ENCODE data around the gene BACE2.
"Not testable (repeated sequence)": the region's sequence is repeated elsewhere in the genome, so short reads cannot be mapped to it uniquely, and the experiment has no call there.

Gene BACE2

DNA sequence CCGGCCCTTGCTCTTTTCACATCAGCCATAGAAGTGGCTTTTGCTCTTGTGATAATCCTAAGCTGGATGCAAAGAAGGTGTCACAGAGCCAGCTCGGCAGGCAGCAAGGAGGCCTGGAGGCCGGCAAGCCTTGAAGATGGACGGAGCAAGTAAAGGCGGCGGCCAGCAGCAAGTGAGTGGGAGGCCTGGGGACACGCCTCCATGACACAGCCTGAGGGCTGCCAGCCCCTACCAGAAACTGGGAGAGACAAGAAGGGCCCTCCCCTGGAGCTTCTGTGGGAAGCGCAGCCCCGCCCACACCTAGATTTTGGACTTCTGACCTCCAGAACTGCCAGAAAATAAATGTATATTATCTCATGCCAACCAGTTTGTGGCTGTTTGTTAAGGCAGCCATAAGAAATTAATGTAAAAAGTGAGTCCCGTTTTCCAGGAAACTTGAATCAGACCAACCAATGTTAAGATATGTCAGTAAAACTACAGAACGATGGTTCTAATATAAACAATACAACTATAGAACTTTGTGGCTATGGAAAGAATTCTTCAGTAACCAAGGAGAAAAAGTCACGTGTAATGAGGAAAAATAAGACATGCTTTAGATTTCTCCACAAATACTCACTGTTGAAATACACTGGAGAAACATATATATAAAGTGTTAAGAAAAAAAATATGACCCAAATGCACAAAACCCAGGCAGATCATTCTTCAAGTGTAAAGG is 49.9 kb downstream of the BACE2 start:
- no peak for DNase-seq

DNA sequence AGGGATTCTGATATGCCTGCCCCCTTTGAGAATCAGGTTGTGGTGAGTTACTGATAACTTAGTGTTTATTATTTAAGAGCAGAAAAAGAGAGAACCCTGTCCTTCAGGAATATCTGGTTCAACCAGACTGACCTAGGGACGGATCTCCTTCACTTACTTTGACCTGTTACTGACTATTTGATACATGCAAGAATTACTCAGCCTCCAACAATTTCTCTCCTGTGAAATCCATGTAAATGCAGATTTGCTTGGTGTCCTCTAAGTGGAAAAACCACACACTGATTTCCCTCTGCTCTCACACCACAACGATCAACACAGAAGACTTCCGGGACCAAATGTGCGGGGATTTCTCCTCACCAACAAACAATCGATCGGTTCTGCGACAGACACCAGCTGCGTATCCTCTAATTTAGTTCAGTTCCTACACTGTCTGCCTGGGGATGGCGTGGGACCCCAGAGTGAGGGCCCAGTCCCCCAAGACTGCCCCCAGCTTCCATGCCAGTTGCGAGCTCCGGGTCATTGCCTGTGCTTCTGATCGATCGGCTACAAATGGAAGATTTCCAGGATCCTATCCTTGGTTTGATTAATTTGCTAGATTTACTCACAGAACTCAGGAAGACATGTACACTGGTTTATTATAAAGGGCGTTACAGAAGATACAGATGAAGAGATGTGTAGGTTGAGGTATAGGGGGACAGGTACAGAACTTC is 51.7 kb downstream of the BACE2 start:
- DNase-seq: no peak

DNA sequence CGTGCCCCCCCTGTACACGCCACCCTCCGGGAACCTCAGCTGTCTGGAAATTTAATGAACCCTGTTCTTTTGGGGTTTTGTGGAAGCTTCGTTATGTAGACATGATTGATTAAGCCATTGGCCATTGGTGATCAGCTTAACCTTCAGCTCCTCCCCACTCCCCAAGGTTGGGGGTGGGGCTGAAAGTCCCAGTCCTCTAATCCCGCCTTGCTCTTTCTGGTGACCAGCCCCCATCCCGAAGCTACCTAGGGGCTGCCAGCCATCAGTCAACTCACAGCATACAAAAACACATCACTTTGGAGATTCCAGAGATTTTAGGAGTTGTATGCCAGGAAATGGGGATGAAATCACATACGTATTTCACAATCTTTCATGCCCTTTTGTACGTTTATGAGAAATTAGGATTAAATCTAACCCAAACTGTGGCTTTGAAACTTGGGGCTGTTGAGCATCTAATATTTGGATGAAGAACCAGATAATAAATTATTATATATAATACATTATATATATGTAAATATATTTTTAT is 52.3 kb downstream of the BACE2 start:
- DNase-seq: no peak

DNA sequence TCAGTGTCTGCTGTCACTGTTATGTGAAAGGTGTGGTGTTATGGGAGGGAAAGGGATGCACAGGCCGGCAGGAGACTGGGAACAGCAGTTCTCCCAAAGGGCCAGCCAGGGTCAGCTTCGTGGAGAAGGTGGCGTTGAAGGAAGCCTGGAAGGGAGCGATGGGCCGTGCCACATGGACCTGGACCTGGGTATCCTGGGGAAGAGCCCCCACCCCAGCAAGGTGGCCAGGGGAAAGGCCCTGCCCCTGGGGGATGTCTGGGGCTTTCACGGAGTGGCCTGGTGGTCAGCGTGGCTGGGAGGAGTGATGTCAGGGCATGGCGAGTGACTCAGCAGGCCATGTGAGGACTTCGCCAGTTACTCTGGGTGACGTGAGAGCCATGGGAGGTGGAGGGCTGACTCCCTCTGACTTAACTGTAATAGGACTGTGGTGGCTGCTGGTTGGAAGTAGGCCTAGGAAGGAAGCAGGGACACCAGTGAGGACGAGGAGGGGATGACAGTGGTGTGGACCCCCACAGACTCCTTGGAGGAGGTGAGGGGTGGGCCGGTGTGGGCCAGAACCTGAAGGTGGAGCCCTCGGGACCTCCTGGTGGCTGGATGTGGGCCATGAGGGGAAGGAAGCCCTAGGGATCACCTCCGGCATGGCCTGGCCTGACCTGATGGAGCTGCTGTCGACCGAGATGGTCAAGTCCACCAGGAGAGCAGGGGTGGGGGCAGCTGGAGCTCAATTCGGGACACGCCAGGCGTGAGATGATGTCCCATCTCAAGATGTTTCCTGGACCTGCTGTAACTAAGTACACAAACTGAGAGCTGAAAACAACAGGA is 54.5 kb downstream of the BACE2 start:
- no peak for DNase-seq

DNA sequence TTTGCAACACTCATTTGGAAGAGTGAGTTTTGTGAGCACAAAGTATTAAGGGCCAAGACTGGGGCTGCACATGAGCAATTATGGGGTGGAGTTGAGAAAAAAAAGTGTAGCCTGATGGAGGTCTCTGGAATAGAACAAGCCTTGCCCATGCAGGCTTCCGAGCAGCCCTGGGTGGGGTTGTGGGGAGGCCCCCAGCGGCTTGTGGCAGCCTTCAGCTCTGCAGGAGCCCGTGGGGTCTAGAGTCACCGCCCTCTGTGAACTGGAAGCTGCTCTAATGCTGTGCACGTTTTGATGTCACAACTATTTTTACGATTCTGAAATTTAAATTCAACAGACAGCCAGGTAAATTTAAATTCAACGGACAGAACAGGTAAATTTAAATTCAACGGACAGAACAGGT is 58.9 kb downstream of the BACE2 start:
- DNase-seq: no peak

DNA sequence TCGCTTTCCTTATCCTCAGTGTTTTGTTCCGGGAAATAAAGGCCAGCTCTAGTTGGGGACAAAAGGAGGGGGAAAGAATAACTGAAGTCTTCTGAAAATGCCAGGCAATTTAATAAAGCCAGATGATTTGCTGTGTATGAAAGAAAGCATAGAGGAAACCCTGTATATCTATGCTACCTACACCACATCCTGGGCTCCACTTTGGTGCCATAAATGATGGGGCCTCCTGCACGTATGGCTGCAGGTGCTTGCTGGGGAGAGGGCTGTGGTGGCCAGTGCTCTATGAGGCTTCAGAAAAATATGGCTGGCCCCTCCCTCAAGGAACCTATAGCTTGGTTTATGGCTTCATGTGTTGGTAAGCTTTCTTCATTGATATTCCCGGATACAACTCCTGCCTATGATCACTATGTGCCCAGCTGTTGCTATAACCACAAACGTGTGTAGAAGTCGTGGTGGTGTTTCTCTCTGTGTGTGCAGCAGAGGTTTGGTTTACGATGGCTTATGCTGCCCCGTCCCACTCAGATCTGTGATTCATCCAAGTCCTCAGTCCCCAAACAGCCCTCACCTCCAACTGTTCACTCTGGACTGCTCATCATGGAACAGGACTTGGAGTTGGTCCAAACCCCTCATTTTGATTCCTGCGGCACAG is 59.5 kb downstream of the BACE2 start:
- DNase-seq: no peak

DNA sequence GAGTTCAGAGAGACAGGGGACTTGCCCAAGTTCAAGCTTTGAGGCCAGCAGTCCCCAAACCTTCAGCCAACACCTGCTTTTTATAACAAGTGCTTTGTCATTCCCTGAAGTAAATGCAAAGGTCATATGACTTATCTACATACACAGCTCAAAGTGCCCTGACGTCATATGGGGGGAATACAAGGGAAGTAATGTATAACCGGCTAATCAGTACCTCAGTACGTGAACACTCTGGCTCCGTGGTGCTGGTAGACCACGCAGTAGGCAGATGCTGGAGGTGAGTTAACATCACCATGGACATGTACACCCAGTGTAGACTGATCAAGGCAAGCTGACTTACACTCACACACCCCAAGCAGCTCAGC is 60.0 kb downstream of the BACE2 start:
- no peak for DNase-seq

DNA sequence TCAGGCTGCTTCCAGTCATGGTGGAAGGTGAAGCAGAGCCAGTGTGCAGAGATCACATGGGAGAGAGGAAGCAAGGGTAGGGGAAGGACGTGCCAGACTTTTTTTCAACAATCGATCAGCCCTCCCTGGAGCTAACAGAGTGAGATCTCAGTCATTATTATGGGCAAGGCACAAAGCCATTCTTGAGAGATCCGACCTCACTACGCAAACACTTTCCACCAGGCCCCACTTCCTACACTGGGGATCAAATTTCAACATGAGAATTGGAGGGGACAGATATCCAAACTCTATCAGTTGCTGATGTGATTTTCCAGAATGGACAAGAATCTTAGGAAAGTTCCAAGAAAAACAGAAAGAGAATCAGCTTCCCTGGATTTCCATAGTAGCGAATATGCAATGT is 60.5 kb downstream of the BACE2 start:
- DNase-seq: no peak

DNA sequence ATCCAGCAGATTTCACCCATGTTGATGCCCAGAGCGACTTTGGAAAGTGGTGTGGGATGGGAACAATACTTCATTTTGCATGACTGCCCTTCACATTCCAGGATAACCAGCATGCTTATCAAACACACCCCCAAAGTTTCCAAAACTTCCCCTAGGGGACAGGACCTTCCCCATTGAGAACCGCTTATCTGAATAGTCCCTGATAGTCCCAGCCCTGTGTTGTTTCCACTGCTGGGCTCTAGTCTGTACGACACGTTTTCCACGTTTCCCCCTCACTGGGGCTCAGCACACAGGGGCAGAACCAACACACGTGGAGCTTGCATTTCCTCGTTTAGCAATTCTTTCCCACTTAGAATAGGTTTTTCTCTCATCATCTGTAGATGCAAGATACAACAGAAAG is 61.0 kb downstream of the BACE2 start:
- no peak for DNase-seq

DNA sequence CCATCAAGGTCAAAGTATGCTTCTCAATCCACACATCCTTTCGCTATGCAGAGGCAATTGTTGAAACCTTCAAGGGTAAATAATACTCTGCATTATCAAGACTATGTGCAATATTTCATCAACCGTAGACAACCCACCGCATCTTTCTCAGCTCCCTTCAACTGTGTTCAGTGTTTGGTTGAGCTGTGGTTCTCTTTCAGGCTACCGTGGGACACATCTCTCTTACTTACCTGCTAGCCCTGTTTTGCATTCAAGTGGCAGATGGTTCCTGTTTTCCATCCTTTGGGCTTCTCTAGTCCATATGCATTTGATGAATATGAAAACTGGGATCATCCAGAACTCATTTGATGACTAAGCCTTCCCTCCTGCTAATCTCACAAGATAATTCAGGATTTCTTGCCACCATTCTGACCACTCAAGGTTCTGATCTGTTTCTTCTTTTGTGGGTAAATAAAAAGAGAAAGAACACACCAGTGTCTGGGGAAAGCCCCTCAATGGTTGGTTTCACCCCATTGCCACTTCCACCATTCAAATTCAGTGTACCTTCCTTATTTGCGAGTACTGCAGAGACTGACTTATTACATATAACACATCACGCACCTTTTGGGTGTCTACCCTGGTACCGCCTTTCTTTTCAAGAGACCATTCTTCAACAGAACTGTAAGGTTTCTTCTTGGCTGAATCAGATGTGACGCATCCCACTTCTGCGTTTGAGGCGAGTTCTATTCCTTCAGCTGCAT is 61.7 kb downstream of the BACE2 start:
- no peak for DNase-seq

DNA sequence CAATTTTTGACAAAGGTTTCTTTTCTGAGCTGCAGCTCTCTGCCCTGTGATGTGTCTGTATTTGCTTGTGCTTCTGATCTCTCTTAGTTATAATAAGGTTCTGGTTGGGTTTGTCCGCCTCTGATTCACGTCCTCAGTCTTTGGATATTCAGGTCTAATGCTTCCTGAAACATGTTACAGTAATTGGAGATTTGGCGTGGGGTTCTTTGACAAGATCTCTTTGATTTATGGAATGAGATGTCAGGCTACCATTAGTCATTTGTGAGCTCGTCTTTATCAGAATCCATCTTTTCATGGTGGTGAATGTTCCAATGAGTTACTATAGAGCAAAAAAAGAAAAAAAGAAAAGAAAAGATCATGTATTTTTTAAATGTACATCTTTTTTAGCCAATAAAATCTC is 62.5 kb downstream of the BACE2 start:
- no peak for DNase-seq

DNA sequence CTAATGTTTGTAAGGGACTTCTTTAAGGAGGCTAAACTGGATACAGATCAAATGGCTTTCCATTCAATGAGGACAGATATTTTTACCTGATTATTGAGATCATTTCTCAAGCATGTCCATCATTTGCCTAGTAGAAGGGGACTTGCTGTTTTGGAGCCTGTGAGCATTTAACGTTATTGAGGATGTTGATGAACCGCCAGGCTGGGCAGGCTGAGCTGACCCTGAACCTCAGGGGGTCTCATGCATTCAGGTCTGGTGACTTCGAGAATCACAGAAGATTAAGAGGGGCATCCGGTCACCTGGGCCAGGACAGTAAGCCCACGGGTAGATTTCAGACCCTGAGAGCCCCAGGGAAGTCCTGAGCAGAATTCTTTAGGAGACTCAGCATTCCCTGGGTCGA is 63.1 kb downstream of the BACE2 start:
- DNase-seq: no peak

DNA sequence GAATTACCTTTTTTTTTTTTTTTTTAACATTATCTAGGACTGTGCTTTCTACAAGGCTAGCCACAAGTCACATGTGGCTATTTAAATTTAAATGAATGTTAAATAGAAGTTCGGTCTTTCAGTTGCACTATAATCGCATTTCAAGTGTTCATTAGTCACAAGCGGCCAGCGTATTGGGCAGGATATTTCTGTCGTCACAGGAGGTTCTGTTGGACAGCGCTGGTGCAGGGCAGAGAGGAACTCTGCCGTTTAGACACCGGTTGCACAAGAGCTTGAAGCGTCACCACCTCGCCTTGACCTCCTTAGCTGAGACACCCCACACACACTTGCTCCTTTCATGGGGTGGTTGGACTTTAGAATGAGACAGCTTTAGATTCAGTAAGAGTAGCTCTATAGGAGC is 64.1 kb downstream of the BACE2 start:
- no peak for DNase-seq

DNA sequence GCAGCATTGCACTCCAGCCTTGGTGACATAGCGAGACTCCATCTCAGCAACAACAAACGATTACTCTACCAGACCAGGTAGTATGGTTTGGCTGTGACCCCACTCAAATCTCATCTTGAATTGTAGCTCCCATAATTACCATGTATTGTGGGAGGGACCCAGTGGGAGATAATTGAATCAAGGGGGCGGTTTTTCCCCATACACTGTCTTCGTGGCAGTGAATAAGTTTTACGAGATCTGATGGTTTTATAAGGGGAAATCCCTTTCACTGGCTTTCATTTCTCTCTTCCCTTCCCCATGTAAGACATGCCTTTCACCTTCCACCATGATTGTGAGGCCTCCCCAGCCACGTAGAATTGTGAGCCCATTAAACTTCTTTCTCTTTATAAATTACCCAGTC is 66.0 kb downstream of the BACE2 start:
- DNase-seq: no peak

DNA sequence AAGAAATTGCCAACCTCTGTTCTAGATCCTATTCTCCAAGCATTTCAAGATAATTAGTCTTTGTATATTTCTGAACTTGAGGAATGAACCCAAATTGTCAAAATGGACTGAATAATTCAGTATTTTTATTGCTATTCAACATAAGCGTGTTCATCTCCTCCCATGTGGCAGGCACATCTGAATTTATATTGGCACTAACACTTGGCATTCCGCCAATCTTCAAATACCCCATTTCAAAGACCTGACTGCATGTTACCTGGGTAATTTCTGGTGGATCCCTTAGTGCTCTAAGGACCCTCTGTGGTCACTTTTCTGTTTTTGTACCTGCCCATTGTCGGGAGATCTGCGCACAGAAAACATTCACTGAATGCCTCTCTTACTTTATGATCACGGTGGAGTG is 66.6 kb downstream of the BACE2 start:
- DNase-seq: no peak

DNA sequence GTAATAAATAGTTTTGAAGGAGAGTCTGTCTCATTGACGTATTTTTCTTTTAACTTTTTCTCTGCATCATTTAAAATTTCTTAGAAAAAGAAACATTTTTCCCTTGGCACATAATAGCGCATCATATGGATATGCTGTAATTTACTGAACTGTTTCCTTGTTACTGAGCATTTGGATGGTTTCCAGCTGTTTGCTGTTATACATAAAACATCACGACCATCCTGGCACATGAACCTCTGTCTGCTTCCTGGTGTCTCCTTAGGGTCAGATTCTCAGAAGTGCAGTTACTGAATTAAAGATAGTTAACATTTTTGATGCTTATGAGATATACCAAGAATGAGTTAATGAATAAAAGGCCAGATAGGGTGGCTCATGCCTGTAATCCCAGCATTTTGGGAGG is 67.2 kb downstream of the BACE2 start:
- no peak for DNase-seq

DNA sequence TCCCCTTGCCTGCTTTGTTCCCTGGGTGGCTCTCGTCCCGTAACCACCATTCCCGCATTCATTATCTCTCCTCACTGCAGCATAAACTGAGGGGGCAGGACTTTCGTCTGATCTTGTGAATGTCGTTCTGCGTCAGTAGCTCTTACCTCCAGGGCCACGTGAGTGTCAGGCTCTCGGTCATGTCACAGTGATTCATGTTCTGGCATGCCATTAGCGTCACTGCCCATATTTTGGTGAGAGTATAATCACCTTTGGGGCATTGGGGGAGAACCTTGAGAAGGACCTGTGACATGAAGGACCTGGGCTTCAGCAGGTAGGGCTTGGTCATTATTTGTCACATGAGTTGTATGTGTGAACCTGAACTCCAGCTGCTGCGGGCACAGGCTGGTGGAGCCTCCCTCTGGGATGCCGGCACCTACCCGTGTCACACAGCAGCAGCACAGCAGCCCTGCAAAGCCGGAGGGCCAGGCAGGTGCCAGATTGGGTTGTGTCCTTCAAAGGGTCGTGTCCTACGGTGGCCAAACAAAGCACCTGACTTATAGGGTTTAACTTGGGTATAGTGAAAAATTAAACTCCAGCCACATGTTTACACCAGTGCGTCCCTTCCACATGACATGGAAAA is 68.5 kb downstream of the BACE2 start:
- no peak for DNase-seq

DNA sequence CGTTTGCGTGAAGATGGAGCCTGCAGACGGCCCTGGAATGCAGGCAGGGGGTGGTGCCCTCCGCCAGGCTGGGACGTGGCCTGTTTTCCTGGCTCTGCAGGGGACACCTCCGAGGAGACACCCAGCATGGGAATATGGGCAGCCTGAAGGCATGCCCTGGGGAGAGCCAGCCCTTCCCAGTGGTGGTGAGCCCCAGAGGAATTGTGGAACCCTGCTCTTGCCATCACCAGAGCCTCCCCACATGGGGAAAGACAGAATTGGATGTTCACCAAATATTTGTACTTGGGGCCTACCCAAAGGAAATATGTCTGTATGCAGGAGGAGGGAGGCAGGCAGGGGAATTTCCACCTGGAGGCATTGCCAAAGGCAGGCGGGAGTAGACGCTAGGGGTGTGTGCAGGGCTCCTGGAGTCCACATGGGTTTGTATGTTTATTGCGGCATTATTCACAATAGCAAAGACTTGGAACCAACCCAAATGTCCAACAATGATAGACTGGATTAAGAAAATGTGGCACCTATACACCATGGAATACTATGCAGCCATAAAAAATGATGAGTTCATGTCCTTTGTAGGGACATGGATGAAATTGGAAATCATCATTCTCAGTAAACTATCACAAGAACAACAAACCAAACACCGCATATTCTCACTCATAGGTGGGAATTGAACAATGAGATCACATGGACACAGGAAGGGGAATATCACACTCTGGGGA is 70.3 kb downstream of the BACE2 start:
- not testable (repeated sequence) for DNase-seq

DNA sequence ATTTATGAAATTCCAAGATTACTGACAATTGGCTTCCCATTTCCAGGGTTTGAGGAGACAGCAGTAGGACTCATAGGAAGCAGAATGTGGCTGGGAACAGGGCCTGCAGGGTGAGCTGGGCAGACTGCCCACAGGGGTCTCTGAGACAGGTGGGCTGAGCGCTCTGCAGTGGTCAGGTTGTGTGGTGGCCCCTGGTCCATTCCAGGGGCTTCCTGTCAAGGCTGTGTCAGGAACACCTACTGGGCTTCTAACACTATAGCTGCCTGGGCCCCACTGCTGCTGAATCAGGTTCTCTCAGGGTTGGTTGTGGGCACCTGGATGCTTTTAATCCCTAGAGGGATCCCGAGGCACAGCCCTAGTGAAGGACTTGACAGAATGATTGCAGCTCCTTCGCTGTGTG is 72.1 kb downstream of the BACE2 start:
- DNase-seq: no peak

DNA sequence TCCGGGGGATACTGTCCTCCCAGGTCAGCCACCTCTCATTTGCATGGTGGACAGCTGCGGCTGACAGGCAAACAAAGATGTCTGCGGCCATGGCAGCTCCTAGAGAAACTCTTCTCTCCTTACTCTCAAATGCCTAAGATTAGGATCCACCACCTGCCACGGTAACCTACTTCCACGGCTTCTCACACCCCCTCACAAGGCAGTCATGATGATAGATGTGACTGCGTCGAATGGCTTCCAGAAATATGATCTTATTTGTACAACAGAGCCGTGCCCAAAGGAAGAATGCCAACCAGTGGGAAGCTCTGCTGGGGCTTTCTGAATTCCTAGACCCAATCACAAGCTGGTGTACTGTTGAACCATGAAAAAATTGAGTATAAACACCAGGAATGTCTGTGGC is 73.4 kb downstream of the BACE2 start:
- no peak for DNase-seq

DNA sequence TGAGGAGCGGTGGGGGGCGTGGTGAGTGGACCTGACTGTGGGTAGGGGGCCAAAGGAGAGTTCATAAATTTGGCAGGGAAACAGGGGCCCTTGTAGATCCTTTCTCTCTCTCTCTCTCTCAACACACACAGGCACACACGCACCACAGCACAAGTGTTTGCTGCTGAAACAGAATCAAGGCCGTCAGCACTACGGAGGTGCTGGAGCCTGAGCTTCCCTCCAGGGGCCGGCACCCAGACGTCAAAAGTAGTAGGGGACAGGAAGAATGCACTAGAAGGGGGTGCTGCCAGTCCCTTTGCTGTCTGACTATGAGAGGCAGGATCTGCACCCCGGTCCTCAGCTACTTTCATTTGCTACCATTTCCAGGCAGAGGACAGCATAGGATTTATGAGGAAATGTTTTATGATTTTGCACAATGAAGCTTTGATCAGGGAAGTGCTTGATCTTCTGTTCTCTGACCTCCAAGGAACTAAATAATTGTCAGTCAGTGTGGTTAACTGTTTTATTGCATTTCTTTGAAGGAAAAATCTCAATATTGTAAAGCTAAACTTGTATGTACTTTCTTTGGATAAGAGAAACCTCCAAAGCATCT is 74.4 kb downstream of the BACE2 start:
- no peak for DNase-seq

All from RPMI8226 (cell line).